Posterior vena cava (tissue), 2 donors: ENCODE results near the gene ZPR1. TPM values are rescaled to one million over a fixed set of nuclear protein-coding genes. Genes with fewer than 3 reads are reported as not detected.

Source experiments
- DNase-seq: peaks from one replicate; pipeline ENCODE4 v3.0.0-alpha.2; 2020; ENCODE audit warnings: low spot score
- intact Hi-C, 2 donors: fragments of 100-400 bp; cut with DNase I; formaldehyde crosslinking; loops; one replicate each; pipeline versions ENCODE4 v1.14.1 to v1.14.2; 2022 to 2023
- total RNA-seq, 2 donors: library from RNA; stranded (reverse); fragmentation: NEBNext Ultra II Directional; extraction: Animal tissue kit (Norgen Biotek cat#: 25700); gene quantifications; one replicate each; pipeline ENCODE4 v1.2.1, GENCODE V29; 2021
- donor health status: DM: yes; HTN: yes; CAD: no.
- donor health status: DM: yes; HTN: yes; CAD: no.

The ZPR1 gene
- total RNA-seq, 2 donors from 2014 or later: 38.8 to 44.6 TPM

GRCh38 chr11:116730601-116731000 lies 57.2 kb downstream of the ZPR1 start:
- DNase-seq: peak; percentile 63
- intact Hi-C loops: no loop called here

- intact Hi-C loops: no loop called here
Measured at GRCh38 chr11:116730241-116730561, 57.6 kb downstream of the ZPR1 start.

GRCh38 chr11:116729501-116730240 lies 58.2 kb downstream of the ZPR1 start:
- intact Hi-C loops: no loop called here
- DNase-seq: peak; percentile 72

More at GRCh38 chr11:116730241-116730561, 57.6 kb downstream of the ZPR1 start:
- DNase-seq: no peak

- intact Hi-C loops: no loop called here
- peak; percentile 37 for DNase-seq
Measured at GRCh38 chr11:116727990-116728389, 59.8 kb downstream of the ZPR1 start.

- intact Hi-C loops: no loop called here
- DNase-seq: peak; percentile 85
Measured at GRCh38 chr11:116725434-116726221, 62.2 kb downstream of the ZPR1 start.

GRCh38 chr11:116724813-116725212 lies 63.0 kb downstream of the ZPR1 start:
- intact Hi-C loops: no loop called here
- peak; percentile 50 for DNase-seq

Other genes starting within 250 kb of the ZPR1 start
- 10 to 100 TPM in 1 of 2 donors, 1 to 10 TPM in 1; 9.2 to 10.2 TPM for gene BUD13, start 15.0 kb downstream of the ZPR1 start, total RNA-seq
- not detected for gene APOA5, start 3.9 kb upstream of the ZPR1 start, total RNA-seq
- 1 to 10 TPM in 1 of 2 donors, not detected in 1; 2.0 TPM for gene APOA4, start 35.3 kb upstream of the ZPR1 start, total RNA-seq
- not detected for gene APOC3, start 41.9 kb upstream of the ZPR1 start, total RNA-seq
- gene APOA1, start 49.6 kb upstream of the ZPR1 start, total RNA-seq: under 1 TPM in 1 of 2 donors, not detected in 1; 0.79 TPM